ENCODE results near the gene RFX4.
"Not testable (repeated sequence)": the region's sequence is repeated elsewhere in the genome, so short reads cannot be mapped to it uniquely, and the experiment has no call there.

The RFX4 gene

DNA sequence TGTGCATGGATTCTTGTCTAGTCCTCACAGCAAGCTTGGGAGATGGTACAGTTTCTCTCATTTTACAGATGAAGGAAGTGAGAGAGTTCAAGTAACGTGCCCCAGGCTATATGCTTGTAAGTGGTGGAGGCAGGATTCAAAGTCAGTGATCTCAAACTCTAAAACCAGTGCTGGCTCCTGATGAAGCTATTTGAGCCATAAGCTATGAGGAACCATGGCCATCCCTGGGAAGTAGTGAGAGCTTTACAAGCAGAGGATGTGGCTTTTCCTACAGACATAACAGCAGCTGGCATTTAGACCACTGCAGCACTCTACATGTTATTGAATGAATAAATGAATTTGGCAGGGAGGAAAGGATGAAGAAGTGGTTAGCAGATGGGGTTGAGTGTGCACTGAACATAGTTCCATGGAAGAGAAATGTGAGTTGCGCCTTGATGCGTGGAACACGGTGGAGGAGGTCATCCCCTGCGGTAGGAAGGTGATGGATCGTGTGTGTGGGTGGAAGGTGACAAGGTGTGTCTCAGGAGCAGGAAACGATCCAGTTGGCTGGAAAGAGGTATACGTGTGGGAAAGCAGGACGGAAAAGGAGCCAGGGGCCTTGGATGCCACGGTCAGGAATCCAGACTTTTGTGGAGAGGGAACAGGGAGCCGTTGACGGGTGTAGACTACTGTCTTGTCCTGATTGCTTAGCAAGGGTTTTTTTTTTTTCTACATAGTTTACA lies 65.2 kb downstream of the RFX4 start:
- no peak for DNase-seq

- no peak for DNase-seq
Observed at GRCh38 chr12:106648736-106649135, 65.9 kb downstream of the RFX4 start.

DNA sequence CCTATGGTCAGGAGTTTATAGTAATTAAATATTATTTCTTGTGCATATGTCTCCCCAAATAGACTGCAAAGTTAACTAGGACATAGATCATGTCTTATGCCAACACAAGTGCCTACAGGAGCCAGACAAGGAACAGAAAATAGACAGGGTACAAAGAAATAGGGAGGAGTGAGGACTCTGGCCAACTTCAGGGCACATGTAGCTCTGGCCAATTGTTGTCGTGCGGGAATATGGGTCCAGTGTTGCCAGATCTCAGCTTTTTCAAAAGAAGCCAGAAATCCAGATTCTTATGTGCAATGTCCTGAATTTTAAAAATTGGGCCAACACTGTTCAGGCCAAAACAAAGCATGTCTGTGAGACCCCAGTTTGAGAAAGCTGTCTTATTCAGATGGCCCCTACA lies 68.7 kb downstream of the RFX4 start:
- no peak for DNase-seq

DNA sequence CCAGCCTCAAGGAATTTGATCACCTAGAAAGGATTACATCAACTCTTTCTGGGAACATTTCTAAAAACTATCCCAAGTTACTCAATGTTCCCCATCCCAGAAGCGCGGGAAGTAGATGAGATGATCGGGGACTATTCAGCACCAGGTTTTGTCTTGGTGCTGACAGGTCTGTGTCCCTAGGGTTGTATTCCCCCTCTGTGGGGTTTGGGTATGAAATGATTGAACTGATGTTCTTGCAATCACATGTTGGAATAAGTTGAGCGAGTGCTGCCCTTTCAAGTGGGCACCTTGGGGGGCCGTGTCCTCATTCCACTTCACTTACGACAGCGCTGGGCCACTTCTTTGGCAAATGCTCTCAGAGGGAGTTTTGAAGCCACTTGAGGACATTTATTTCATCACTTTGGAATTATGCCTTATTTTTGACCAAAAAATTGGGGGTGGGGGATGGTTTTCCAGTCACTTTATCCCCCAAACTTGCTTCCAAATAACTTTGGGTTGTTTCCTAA lies 69.8 kb downstream of the RFX4 start:
- DNase-seq, result no peak

DNA sequence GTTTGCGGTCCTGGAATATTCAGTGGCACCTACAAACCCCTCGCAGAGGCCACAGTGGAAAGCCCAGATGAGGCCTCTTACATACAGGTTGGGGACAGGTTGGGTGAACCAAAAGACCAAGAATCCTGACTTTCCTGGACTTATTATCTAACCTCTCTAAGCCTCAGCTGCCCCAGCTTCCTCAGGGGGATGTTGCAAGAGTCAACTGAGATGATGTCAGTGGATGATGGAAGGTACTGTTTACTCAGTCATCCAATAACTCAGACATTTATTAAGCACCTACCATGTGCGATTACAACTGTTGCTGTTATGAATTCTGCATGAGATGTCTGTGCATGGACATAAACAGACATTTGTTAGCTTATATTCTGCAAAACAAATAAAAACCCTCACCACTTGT lies 72.8 kb downstream of the RFX4 start:
- DNase-seq, result no peak

DNA sequence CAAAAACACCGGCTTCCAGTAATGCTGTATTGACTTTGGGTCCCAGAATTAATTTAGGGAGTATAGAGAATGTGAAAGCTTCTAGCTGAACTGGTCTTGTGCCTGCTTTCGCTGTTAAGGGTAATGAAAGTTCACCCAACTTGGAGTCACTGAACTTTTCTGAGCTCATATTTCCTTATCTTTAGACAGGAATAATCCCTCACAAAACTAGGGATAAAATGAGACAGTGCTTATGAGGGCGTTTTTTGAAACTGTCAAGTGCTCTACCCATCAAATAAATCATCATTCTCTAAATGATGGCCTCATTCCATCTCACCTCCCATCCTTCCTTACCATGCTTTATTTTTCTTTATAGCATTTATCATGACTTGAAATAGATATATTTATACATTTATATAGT lies 74.7 kb downstream of the RFX4 start:
- no peak for DNase-seq

GRCh38 chr12:106663385-106663784 lies 80.6 kb downstream of the RFX4 start:
- DNase-seq, result no peak

GRCh38 chr12:106669216-106669615 lies 86.4 kb downstream of the RFX4 start:
- no peak for DNase-seq

GRCh38 chr12:106670131-106670530 lies 87.3 kb downstream of the RFX4 start:
- no peak for DNase-seq

GRCh38 chr12:106671840-106672239 lies 89.0 kb downstream of the RFX4 start:
- no peak for DNase-seq

GRCh38 chr12:106672314-106673025 lies 89.7 kb downstream of the RFX4 start:
- DNase-seq, result no peak

DNA sequence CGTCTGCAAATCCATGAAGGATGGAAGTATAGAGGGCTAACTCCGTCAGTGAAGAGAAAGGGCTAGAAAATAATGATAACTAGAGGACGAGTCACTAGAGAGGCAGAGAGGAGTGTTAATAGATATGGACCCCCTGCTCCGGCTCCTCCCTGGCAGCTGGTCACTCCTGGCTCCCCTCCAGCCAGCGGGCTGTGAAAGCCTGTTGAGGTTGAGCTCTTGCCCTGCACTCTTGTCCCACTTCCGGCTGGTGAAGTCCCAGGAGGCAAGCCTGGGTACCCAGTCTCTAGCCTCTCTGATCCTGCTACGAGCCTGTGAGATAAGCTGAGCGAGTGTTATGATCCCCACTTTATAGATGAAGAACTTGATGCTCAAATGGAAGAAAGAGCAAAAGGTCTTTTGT lies 90.3 kb downstream of the RFX4 start:
- no peak for DNase-seq

DNA sequence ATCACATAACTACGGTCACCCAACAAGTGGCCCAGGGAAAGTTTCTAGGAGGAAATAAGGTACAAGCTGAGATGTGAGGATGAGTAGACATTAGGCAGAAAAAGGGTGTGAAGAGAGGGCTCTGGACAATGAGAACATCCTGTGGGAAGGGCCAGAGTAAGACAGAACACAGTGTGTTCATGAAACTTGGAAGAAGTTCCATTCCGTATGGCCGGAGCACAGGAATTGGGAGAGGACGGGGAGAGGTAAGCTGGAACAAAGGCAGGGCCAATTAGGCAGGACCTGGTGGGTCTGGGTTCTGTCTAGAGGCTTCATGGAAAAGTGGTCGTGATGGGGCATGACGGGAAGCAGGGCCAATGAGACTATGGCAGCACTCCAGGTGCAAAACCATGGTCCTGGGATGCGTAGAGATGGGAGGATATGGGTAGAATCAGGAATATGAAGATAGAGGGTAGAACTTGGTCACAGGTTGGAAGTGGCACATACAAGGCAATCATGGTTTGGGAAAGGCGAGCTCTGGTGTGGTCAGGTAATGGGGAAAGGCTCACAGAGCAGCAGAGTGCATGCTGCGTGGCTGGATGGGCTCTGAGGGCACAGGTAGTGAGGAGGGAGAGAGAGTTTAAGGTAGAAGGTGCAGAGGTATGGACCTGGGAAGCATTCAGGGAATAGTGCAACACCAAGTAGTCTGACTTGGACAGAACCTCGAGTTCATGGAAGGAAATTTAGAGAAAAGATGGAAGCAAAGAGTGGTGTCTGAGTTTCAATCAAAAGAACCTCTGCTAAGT lies 93.0 kb downstream of the RFX4 start:
- no peak for DNase-seq

DNA sequence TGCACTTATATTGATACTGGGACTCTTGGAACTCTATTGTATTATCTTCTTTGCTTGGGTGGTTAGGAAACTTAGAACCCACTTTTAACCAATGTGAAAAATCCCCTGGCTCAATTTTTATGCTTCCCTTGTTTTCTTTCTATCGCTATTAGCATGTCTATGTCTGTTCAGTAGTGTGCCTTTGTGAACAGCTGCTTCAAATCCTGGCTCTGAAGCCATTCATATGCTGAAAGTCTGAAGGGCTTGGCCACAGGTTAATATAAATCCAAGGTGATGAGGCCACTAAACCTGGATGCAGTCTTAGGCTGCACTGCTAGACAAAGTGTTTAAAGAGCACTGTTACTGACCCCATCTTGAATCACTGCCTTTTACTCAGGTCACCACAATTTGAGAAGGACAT lies 96.8 kb downstream of the RFX4 start:
- no peak for DNase-seq

DNA sequence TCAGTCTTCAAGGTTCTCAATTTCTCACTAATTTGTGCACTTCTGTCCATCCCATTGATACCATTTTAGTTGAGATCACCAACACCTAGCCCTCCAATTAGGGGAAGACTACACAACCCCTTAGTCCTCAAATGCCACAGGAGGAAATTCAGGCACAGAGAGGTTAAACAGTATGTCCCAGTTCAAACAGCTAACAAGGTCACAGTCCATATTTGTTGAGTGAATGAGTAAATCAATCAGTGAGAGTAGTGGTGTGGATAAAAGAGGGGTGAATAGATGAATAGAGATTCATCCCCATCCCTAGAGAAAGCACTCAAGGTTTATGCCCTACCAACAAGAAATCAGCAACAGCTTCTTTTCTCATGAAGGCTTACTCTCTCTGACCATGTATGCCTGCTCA lies 97.5 kb downstream of the RFX4 start:
- no peak for DNase-seq

DNA sequence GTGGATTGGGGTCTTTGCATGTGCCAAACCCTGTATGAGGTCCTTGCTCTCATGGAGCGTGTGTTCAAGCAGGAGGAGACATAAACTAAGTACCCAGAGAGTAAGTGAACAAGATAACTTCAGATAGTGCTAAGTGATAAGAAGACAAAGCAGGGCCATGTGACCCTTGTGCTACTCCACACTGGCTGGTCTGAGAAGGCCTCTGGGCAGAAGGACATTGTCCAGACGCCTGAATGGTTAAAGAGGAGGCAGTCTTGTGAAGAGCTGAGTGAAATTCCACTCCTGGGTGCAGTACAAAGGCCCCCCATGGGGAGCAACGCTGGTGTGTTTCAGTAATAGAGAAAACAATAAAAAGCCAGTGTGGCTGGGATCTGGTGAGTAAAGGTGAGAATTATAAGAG lies 98.4 kb downstream of the RFX4 start:
- DNase-seq, result no peak

DNA sequence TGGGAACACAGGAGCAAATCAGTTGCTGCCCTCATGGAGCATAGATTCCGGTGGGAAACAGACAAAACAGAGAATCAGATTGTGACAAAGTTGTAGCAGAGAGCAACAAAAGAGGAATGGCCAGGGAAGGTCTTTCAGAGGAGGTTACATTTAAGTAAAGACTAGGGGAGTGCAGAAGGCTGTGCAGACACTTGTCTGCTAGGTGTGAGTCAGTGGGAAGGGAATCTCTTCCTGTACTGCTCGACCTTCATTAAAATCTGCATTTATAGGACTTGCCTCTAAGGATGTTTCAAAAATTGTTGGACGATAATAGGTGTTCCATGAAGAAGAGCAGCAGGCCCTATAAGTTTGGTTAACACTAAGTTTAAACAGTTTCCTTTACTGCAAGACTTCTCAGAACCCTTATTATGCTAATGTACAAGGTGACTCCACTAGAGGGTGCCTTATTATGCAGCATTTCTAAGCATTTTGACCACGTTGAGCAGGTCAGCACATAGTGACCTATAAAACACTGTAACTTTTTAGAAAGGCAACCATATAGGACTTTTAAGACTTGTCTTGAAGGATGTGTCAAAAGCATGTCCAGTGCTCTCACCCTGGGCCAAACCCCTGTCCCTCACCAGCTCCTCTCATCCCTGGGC lies 99.9 kb downstream of the RFX4 start:
- DNase-seq, result no peak

- DNase-seq, result no peak
Observed at GRCh38 chr12:106684497-106684896, 101.7 kb downstream of the RFX4 start.

- no peak for DNase-seq
Observed at GRCh38 chr12:106685381-106685780, 102.6 kb downstream of the RFX4 start.

GRCh38 chr12:106687672-106688071 lies 104.9 kb downstream of the RFX4 start:
- DNase-seq, result no peak

DNA sequence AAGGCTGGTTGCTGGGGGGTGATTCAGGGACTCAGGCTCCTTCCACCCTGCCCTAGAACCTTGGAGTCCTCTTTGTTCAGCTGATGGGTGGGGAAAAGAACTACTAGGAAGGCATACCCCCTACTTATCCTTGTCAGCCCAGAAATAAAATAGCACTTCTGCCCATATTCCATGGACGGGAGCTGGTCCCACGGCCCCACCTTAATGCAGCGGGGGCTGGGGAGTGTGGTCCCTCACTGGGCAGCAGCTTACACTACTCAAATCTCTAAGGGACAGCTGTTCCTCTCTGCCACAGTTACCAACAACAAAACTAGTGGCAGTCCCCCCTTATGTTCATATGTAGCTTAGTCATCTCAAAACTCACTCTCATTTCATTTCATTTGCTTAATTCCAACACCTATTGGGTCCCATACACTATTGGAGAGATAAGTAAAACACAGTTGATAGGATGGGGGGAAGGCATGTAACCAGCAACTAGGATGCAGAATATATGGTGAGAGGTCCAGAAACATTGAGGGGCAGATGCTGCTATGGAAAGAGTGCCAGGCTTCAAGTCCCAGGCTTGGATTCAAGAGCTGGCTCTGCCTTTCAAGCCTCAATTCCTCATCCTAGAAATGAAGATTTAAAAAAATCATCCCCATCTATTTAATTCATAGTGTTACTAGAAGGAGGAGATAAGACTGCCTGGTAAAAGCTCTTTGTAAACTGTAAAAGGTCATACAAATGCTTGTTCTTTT lies 107.9 kb downstream of the RFX4 start:
- DNase-seq, result no peak

DNA sequence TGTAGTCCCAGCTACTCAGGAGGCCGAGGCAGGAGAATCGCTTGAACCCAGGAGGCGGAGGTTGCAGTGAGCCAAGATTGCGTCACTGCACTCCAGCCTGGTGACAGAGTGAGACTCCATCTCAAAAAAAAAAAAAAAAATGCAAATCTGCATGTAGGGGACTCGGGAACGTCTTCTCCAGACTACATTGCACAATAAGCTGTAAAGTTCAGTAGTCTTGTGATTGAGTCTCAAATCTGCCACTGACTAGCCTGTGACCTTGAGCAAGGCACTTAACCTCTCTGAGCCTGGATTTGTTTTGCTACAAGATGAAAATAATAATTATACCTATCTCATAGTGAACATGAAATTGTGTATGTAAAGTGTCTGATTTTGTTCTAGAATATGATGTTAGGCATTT lies 109.2 kb downstream of the RFX4 start:
- not testable (repeated sequence) for DNase-seq
